ENCODE data around the gene MDFIC2.

Gene MDFIC2

DNA sequence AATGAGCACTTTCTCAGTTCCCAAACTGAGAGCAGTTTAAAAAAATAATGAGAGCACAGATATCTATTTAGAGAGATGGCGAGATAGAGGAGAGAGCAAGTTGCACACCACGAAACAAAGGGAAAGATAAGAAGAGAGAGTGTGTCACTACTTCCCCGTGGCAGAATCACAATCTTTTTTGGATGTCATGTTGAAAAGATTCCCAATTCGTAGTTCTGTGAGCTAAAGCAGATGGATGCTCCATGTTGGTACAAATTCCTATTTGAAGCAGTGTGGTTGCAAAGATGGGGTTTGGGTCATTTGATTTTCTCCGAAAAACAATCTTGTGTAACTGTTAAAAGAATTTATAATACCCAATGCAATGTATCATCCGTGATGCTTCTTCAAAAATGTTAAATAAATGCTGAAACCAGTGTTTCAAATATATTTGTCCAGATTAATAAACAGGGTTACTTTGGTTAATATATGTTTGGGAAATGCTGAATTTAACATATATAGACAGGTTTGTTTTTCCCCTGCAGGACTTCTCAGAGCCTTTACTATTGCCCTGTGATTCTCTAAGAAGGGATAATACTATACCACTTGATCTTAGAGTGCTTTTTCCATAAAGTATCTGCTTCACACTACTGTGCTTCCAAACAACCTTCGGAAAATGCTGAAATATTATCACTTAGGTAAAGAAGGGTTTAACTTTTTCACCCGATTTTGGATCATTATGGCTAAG lies 128.5 kb downstream of the MDFIC2 start:
- H3K27me3 ChIP-seq (ENCODE audit: control insufficient read depth, insufficient read depth, low read length), result no peaks in the 10 kb centered on the region
- no CpG with 5 or more reads among the region's 8 CpGs for WGBS (ENCODE audit: insufficient coverage, insufficient read length)
- no peak overlapping the region for H3K4me3 ChIP-seq (ENCODE audit: low read length)
- peaks cover 1% of the 10 kb centered on the region; the same call in 1 of the 2 replicates for H3K4me1 ChIP-seq (ENCODE audit: control insufficient read depth, insufficient read depth, low read length)
- no peaks in the 10 kb centered on the region for H3K36me3 ChIP-seq (ENCODE audit: control insufficient read depth, insufficient read depth, low read length)
- H3K9me3 ChIP-seq (ENCODE audit: control insufficient read depth, insufficient read depth, low read length), result no peaks in the 10 kb centered on the region
- no peak overlapping the region for H3K27ac ChIP-seq (ENCODE audit: low read length)
- no peak for DNase-seq (ENCODE audit: low read depth, low spot score)

DNA sequence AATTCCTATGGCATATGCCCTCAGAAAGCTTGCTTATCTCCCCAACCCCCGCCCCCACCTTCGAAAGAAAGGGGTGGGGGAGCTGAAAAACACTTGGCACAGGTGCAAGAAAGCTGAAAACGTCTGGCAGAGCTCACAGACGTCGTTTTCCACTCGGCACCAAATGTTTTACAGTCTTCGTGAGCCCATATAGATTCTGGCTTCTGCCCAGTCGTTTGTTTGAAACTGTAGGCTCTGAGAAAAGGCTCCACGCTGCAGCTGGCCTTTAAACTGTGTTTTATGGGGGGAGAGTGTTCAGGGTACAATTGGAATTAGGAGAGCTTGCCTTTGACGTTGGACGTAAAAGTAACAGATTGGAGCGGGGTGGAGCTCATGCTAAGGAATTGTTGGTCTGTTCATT lies 130.3 kb downstream of the MDFIC2 start:
- Histone ChIP-seq H3K36me3 (ENCODE audit: control insufficient read depth, insufficient read depth, low read length) (no peaks in the 10 kb centered on the region), H3K9me3 (ENCODE audit: control insufficient read depth, insufficient read depth, low read length) (no peaks in the 10 kb centered on the region), H3K27me3 (ENCODE audit: control insufficient read depth, insufficient read depth, low read length) (no peaks in the 10 kb centered on the region), H3K4me1 (ENCODE audit: control insufficient read depth, insufficient read depth, low read length) (peaks cover 1% of the 10 kb centered on the region; the same call in 1 of the 2 replicates), H3K27ac (ENCODE audit: low read length) (no peak overlapping the region), H3K4me3 (ENCODE audit: low read length) (no peak overlapping the region)
- DNase-seq (ENCODE audit: low read depth, low spot score), result no peak
- WGBS (ENCODE audit: insufficient coverage, insufficient read length), result no CpG with 5 or more reads among the region's 12 CpGs

- DNase-seq (ENCODE audit: low read depth, low spot score), result no peak
- Histone ChIP-seq H3K27ac (ENCODE audit: low read length) (no peak overlapping the region), H3K4me3 (ENCODE audit: low read length) (no peak overlapping the region), H3K36me3 (ENCODE audit: control insufficient read depth, insufficient read depth, low read length) (no peaks in the 10 kb centered on the region), H3K27me3 (ENCODE audit: control insufficient read depth, insufficient read depth, low read length) (no peaks in the 10 kb centered on the region), H3K4me1 (ENCODE audit: control insufficient read depth, insufficient read depth, low read length) (peaks cover 1% of the 10 kb centered on the region; the same call in 1 of the 2 replicates), H3K9me3 (ENCODE audit: control insufficient read depth, insufficient read depth, low read length) (no peaks in the 10 kb centered on the region)
- no CpG with 5 or more reads among the region's 6 CpGs for WGBS (ENCODE audit: insufficient coverage, insufficient read length)
Observed at GRCh38 chr3:70180664-70181063, 131.8 kb downstream of the MDFIC2 start.

DNA sequence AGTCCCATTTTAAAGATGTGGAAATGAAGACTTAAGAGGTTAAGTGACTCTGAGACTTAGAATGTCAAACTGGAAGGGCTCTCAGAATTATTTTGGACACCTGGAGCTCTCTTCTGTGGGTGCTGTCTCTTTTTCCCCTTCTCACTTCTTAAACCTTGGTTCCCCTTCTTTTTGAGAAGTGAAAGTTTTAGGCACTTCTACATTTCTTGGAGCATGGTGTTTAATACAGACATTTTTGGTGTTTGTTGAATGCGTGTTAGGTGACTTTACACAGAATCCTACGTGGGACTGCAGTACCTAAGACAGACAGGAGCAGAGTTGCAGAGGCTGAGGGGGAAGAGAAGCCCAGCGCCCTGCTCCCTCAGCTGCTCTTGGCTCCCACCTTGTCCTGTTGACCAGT lies 133.3 kb downstream of the MDFIC2 start:
- H3K4me3 ChIP-seq (ENCODE audit: low read length), result no peak overlapping the region
- no peaks in the 10 kb centered on the region for H3K27me3 ChIP-seq (ENCODE audit: control insufficient read depth, insufficient read depth, low read length)
- H3K27ac ChIP-seq (ENCODE audit: low read length), result no peak overlapping the region
- no peaks in the 10 kb centered on the region for H3K9me3 ChIP-seq (ENCODE audit: control insufficient read depth, insufficient read depth, low read length)
- H3K4me1 ChIP-seq (ENCODE audit: control insufficient read depth, insufficient read depth, low read length), result peaks cover 1% of the 10 kb centered on the region; the same call in 1 of the 2 replicates
- no peaks in the 10 kb centered on the region for H3K36me3 ChIP-seq (ENCODE audit: control insufficient read depth, insufficient read depth, low read length)
- no peak for DNase-seq (ENCODE audit: low read depth, low spot score)
- no CpG with 5 or more reads among the region's 3 CpGs for WGBS (ENCODE audit: insufficient coverage, insufficient read length)

- Histone ChIP-seq H3K4me3 (ENCODE audit: low read length) (no peak overlapping the region), H3K4me1 (ENCODE audit: control insufficient read depth, insufficient read depth, low read length) (no peaks in the 10 kb centered on the region; the same call in 1 of the 2 replicates), H3K27me3 (ENCODE audit: control insufficient read depth, insufficient read depth, low read length) (no peaks in the 10 kb centered on the region), H3K9me3 (ENCODE audit: control insufficient read depth, insufficient read depth, low read length) (no peaks in the 10 kb centered on the region), H3K27ac (ENCODE audit: low read length) (no peak overlapping the region), H3K36me3 (ENCODE audit: control insufficient read depth, insufficient read depth, low read length) (no peaks in the 10 kb centered on the region)
- DNase-seq (ENCODE audit: low read depth, low spot score), result no peak
- no CpG with 5 or more reads among the region's 8 CpGs for WGBS (ENCODE audit: insufficient coverage, insufficient read length)
Observed at GRCh38 chr3:70177881-70178645, 134.4 kb downstream of the MDFIC2 start.

GRCh38 chr3:70176224-70176623 lies 136.2 kb downstream of the MDFIC2 start:
- no peak overlapping the region for H3K27ac ChIP-seq (ENCODE audit: low read length)
- H3K9me3 ChIP-seq (ENCODE audit: control insufficient read depth, insufficient read depth, low read length), result no peaks in the 10 kb centered on the region
- no peak overlapping the region for H3K4me3 ChIP-seq (ENCODE audit: low read length)
- no peaks in the 10 kb centered on the region for H3K36me3 ChIP-seq (ENCODE audit: control insufficient read depth, insufficient read depth, low read length)
- 100% methylated on average over 1 of the region's 4 CpGs for WGBS (ENCODE audit: insufficient coverage, insufficient read length)
- no peak for DNase-seq (ENCODE audit: low read depth, low spot score)
- H3K4me1 ChIP-seq (ENCODE audit: control insufficient read depth, insufficient read depth, low read length), result no peaks in the 10 kb centered on the region
- H3K27me3 ChIP-seq (ENCODE audit: control insufficient read depth, insufficient read depth, low read length), result no peaks in the 10 kb centered on the region

- no peaks in the 10 kb centered on the region for H3K36me3 ChIP-seq (ENCODE audit: control insufficient read depth, insufficient read depth, low read length)
- H3K9me3 ChIP-seq (ENCODE audit: control insufficient read depth, insufficient read depth, low read length), result no peaks in the 10 kb centered on the region
- H3K4me1 ChIP-seq (ENCODE audit: control insufficient read depth, insufficient read depth, low read length), result no peaks in the 10 kb centered on the region
- no peak overlapping the region for H3K4me3 ChIP-seq (ENCODE audit: low read length)
- no peak overlapping the region for H3K27ac ChIP-seq (ENCODE audit: low read length)
- no peak for DNase-seq (ENCODE audit: low read depth, low spot score)
- no CpG with 5 or more reads among the region's 1 CpG for WGBS (ENCODE audit: insufficient coverage, insufficient read length)
- H3K27me3 ChIP-seq (ENCODE audit: control insufficient read depth, insufficient read depth, low read length), result no peaks in the 10 kb centered on the region
Observed at GRCh38 chr3:70156808-70157207, 155.6 kb downstream of the MDFIC2 start.

GRCh38 chr3:70150599-70150998 lies 161.8 kb downstream of the MDFIC2 start:
- no peak overlapping the region for H3K27ac ChIP-seq (ENCODE audit: low read length)
- H3K27me3 ChIP-seq (ENCODE audit: control insufficient read depth, insufficient read depth, low read length), result no peaks in the 10 kb centered on the region
- H3K36me3 ChIP-seq (ENCODE audit: control insufficient read depth, insufficient read depth, low read length), result no peaks in the 10 kb centered on the region
- H3K4me3 ChIP-seq (ENCODE audit: low read length), result no peak overlapping the region
- no peak for DNase-seq (ENCODE audit: low read depth, low spot score)
- no peaks in the 10 kb centered on the region for H3K4me1 ChIP-seq (ENCODE audit: control insufficient read depth, insufficient read depth, low read length)
- no peaks in the 10 kb centered on the region for H3K9me3 ChIP-seq (ENCODE audit: control insufficient read depth, insufficient read depth, low read length)
- no CpG with 5 or more reads among the region's 3 CpGs for WGBS (ENCODE audit: insufficient coverage, insufficient read length)

- 100% methylated on average over 1 of the region's 4 CpGs for WGBS (ENCODE audit: insufficient coverage, insufficient read length)
- H3K27ac ChIP-seq (ENCODE audit: low read length), result no peak overlapping the region
- H3K36me3 ChIP-seq (ENCODE audit: control insufficient read depth, insufficient read depth, low read length), result no peaks in the 10 kb centered on the region
- DNase-seq (ENCODE audit: low read depth, low spot score), result no peak
- H3K27me3 ChIP-seq (ENCODE audit: control insufficient read depth, insufficient read depth, low read length), result no peaks in the 10 kb centered on the region
- H3K9me3 ChIP-seq (ENCODE audit: control insufficient read depth, insufficient read depth, low read length), result no peaks in the 10 kb centered on the region
- no peaks in the 10 kb centered on the region for H3K4me1 ChIP-seq (ENCODE audit: control insufficient read depth, insufficient read depth, low read length)
- H3K4me3 ChIP-seq (ENCODE audit: low read length), result no peak overlapping the region
Observed at GRCh38 chr3:70149714-70150400, 162.6 kb downstream of the MDFIC2 start.
